HepG2 (cell line): Measurements from ENCODE around the gene PPP2R5D. TPM values are rescaled to one million over a fixed set of nuclear protein-coding genes. Genes with fewer than 3 reads are reported as not detected.

Experiments used
- ATM ChIP-seq: fragments of 450-650 bp; IDR thresholded peaks from 2 replicates; pipeline ENCODE4 v1.7.1; 2017; ENCODE audit warnings: mild to moderate bottlenecking, borderline replicate concordance
- CAMTA2 ChIP-seq: sonication (generic); formaldehyde crosslinking; IDR thresholded peaks from 2 replicates; pipeline ENCODE4 v1.4.0; 2020; ENCODE audit warnings: mild to moderate bottlenecking, missing genetic modification reagents, borderline replicate concordance
- E2F1 ChIP-seq: sonication (generic); formaldehyde crosslinking; IDR thresholded peaks from 2 replicates; pipeline ENCODE4 v1.5.0; 2020; ENCODE audit warnings: missing genetic modification reagents
- NFAT5 ChIP-seq: sonication (generic); formaldehyde crosslinking; IDR thresholded peaks from 2 replicates; pipeline ENCODE4 v1.4.0; 2020; ENCODE audit warnings: missing genetic modification reagents
- NFATC3 ChIP-seq: sonication (generic); formaldehyde crosslinking; IDR thresholded peaks from 2 replicates; pipeline ENCODE4 v1.5.1; 2020; ENCODE audit warnings: mild to moderate bottlenecking, missing genetic modification reagents
- ZNF431 ChIP-seq: sonication (generic); formaldehyde crosslinking; IDR thresholded peaks from 2 replicates; pipeline ENCODE4 v1.9.0; 2022; ENCODE audit warnings: missing genetic modification reagents, low read depth, mild to moderate bottlenecking, borderline replicate concordance
- ZNF644 ChIP-seq: IDR thresholded peaks from 2 replicates; pipeline ENCODE4 v1.6.1; 2016; ENCODE audit warnings: low read depth
- ZSCAN25 ChIP-seq: sonication (generic); formaldehyde crosslinking; IDR thresholded peaks from 2 replicates; pipeline ENCODE4 v1.8.0; 2022; ENCODE audit warnings: mild to moderate bottlenecking, missing genetic modification reagents
- polyA plus RNA-seq, 8 experiments: library from polyadenylated mRNA; depleted of rRNA in 3 of 8; stranded (reverse) in 7 of 8; unstranded in 1 of 8; fragments of >200 nt; fragmentation: Illumina TruSeq in 4 of 8; extraction: Trizol in 4 of 8; gene quantifications; 2 replicates each; pipeline versions ENCODE4 v1.2.1 to v1.2.3, GENCODE V29; 2011 to 2016; ENCODE audit warnings: low read depth in 4 of 8, missing spikeins in 1 of 8, mixed read lengths in 1 of 8; ENCODE audit not compliant: insufficient read depth in 1 of 8
- total RNA-seq, 5 experiments: library from RNA; depleted of rRNA; stranded (reverse); fragments of >200 nt; fragmentation: Illumina TruSeq; extraction: Trizol; gene quantifications; 2 replicates each; pipeline ENCODE4 v1.2.3, GENCODE V29; 2016; ENCODE audit warnings: low read depth in 1 of 5
- TF ChIP-seq, protein P1 (sequence below): sonication (generic); formaldehyde crosslinking; IDR thresholded peaks from 2 replicates; pipeline ENCODE4 v1.4.0; 2020; ENCODE audit warnings: missing genetic modification reagents
- TF ChIP-seq, protein P2 (sequence below): sonication (generic); formaldehyde crosslinking; IDR thresholded peaks from one replicate; pipeline ENCODE4 v1.5.1; 2020; ENCODE audit warnings: mild to moderate bottlenecking, missing genetic modification reagents; ENCODE audit errors: not compliant biosample characterization

Gene PPP2R5D
- total and polyA plus RNA-seq, 2 of the 13 experiments (the other 11 are each of a cell fraction or from before 2014, with no cell fraction given): 53.7 to 60.4 TPM

- TF ChIP-seq NFAT5 (CRISPR knock-in tag) (no peak), ZNF431 (CRISPR knock-in tag) (no peak), CAMTA2 (CRISPR knock-in tag) (no peak), ZSCAN25 (CRISPR knock-in tag) (no peak), ATM (no peak), ZNF644 (CRISPR knock-in tag) (no peak), E2F1 (CRISPR knock-in tag) (peak; percentile 68), NFATC3 (no peak)
- TF ChIP-seq, protein P1, sequence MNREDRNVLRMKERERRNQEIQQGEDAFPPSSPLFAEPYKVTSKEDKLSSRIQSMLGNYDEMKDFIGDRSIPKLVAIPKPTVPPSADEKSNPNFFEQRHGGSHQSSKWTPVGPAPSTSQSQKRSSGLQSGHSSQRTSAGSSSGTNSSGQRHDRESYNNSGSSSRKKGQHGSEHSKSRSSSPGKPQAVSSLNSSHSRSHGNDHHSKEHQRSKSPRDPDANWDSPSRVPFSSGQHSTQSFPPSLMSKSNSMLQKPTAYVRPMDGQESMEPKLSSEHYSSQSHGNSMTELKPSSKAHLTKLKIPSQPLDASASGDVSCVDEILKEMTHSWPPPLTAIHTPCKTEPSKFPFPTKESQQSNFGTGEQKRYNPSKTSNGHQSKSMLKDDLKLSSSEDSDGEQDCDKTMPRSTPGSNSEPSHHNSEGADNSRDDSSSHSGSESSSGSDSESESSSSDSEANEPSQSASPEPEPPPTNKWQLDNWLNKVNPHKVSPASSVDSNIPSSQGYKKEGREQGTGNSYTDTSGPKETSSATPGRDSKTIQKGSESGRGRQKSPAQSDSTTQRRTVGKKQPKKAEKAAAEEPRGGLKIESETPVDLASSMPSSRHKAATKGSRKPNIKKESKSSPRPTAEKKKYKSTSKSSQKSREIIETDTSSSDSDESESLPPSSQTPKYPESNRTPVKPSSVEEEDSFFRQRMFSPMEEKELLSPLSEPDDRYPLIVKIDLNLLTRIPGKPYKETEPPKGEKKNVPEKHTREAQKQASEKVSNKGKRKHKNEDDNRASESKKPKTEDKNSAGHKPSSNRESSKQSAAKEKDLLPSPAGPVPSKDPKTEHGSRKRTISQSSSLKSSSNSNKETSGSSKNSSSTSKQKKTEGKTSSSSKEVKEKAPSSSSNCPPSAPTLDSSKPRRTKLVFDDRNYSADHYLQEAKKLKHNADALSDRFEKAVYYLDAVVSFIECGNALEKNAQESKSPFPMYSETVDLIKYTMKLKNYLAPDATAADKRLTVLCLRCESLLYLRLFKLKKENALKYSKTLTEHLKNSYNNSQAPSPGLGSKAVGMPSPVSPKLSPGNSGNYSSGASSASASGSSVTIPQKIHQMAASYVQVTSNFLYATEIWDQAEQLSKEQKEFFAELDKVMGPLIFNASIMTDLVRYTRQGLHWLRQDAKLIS (CRISPR knock-in tag): no peak
- TF ChIP-seq, protein P2, sequence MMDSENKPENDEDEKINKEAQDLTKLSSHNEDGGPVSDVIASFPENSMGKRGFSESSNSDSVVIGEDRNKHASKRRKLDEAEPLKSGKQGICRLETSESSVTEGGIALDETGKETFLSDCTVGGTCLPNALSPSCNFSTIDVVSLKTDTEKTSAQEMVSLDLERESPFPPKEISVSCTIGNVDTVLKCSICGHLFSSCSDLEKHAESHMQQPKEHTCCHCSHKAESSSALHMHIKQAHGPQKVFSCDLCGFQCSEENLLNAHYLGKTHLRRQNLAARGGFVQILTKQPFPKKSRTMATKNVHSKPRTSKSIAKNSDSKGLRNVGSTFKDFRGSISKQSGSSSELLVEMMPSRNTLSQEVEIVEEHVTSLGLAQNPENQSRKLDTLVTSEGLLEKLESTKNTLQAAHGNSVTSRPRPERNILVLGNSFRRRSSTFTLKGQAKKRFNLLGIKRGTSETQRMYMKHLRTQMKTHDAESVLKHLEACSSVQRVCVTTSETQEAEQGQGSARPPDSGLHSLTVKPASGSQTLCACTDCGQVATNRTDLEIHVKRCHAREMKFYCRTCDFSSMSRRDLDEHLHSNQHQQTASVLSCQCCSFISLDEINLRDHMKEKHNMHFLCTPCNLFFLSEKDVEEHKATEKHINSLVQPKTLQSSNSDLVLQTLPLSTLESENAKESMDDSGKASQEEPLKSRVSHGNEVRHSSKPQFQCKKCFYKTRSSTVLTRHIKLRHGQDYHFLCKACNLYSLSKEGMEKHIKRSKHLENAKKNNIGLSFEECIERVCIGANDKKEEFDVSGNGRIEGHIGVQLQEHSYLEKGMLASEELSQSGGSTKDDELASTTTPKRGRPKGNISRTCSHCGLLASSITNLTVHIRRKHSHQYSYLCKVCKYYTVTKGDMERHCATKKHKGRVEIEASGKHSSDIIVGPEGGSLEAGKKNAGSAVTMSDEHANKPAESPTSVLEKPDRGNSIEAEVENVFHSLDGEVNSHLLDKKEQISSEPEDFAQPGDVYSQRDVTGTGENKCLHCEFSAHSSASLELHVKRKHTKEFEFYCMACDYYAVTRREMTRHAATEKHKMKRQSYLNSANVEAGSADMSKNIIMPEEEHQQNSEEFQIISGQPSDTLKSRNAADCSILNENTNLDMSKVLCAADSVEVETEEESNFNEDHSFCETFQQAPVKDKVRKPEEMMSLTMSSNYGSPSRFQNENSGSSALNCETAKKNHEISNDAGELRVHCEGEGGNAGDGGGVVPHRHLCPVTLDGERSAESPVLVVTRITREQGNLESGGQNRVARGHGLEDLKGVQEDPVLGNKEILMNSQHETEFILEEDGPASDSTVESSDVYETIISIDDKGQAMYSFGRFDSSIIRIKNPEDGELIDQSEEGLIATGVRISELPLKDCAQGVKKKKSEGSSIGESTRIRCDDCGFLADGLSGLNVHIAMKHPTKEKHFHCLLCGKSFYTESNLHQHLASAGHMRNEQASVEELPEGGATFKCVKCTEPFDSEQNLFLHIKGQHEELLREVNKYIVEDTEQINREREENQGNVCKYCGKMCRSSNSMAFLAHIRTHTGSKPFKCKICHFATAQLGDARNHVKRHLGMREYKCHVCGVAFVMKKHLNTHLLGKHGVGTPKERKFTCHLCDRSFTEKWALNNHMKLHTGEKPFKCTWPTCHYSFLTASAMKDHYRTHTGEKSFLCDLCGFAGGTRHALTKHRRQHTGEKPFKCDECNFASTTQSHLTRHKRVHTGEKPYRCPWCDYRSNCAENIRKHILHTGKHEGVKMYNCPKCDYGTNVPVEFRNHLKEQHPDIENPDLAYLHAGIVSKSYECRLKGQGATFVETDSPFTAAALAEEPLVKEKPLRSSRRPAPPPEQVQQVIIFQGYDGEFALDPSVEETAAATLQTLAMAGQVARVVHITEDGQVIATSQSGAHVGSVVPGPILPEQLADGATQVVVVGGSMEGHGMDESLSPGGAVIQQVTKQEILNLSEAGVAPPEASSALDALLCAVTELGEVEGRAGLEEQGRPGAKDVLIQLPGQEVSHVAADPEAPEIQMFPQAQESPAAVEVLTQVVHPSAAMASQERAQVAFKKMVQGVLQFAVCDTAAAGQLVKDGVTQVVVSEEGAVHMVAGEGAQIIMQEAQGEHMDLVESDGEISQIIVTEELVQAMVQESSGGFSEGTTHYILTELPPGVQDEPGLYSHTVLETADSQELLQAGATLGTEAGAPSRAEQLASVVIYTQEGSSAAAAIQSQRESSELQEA (CRISPR knock-in tag): no peak
Observed at GRCh38 chr6:43013843-43014433, 29.6 kb downstream of the PPP2R5D start, which contains the start of the genes KLHDC3 and MEA1 (continued).
